Left renal pelvis (tissue), 4 donors: Measurements from ENCODE around the gene CDC42SE2. TPM values are rescaled to one million over a fixed set of nuclear protein-coding genes. Genes with fewer than 3 reads are reported as not detected.

Experiments
- DNase-seq, 4 donors: peaks; one replicate each; pipeline ENCODE4 v3.0.0-alpha.2; 2013; ENCODE audit warnings: low read depth in 4 of 4, low spot score in 3 of 4
- polyA plus RNA-seq, 4 donors: library from polyadenylated mRNA; unstranded; fragments of 120-200 nt; gene quantifications; one replicate each; pipeline ENCODE4 v1.2.1, GENCODE V29; 2013; ENCODE audit not compliant: insufficient read length in 4 of 4

Gene CDC42SE2
- polyA plus RNA-seq, 4 donors = 33.1 to 61.2 (median 51.1) TPM

- DNase-seq = no peak
Observed at GRCh38 chr5:131413605-131414559, 150.0 kb downstream of the CDC42SE2 start.

GRCh38 chr5:131416729-131417128 lies 152.9 kb downstream of the CDC42SE2 start:
- no peak for DNase-seq

- DNase-seq = peak in 3 of 4 donors; percentile 35 to 42 (median 42)
Observed at GRCh38 chr5:131417240-131417869, 153.5 kb downstream of the CDC42SE2 start.

GRCh38 chr5:131418846-131419245 lies 155.0 kb downstream of the CDC42SE2 start:
- DNase-seq = no peak

- no peak for DNase-seq
Observed at GRCh38 chr5:131419877-131420276, 156.0 kb downstream of the CDC42SE2 start.

- no peak for DNase-seq
Observed at GRCh38 chr5:131423056-131423455, 159.2 kb downstream of the CDC42SE2 start.

- DNase-seq = no peak
Observed at GRCh38 chr5:131426011-131426410, 162.2 kb downstream of the CDC42SE2 start.

- DNase-seq = no peak
Observed at GRCh38 chr5:131430794-131431193, 166.9 kb downstream of the CDC42SE2 start.

- DNase-seq = no peak
Observed at GRCh38 chr5:131431794-131432193, 167.9 kb downstream of the CDC42SE2 start.

GRCh38 chr5:131433109-131433508 lies 169.3 kb downstream of the CDC42SE2 start:
- DNase-seq = no peak

- DNase-seq = no peak
Observed at GRCh38 chr5:131436081-131436480, 172.2 kb downstream of the CDC42SE2 start.

- DNase-seq = no peak
Observed at GRCh38 chr5:131441184-131441583, 177.3 kb downstream of the CDC42SE2 start.

Other genes with a start within 250 kb of the CDC42SE2 start
- gene HINT1, start 98.8 kb upstream of the CDC42SE2 start, polyA plus RNA-seq = 100 to 1,000 TPM; 298 to 407 (median 399) TPM
- gene LYRM7, start 93.1 kb upstream of the CDC42SE2 start, polyA plus RNA-seq = 10 to 100 TPM; 13.3 to 18.1 (median 15.7) TPM